Lung microvascular endothelial cell (primary cell): ENCODE data around the gene ZNF516. TPM values are rescaled to one million over a fixed set of nuclear protein-coding genes. Genes with fewer than 3 reads are reported as not detected.

ENCODE experiments used
- DNase-seq, 2 donors: peaks; one replicate each; pipeline versions ENCODE4 v3.0.0 to v3.0.0-alpha.2; 2010; ENCODE audit warnings: low read depth in 2 of 2
- total RNA-seq: library from RNA; depleted of rRNA; stranded (reverse); fragments of >200 nt; gene quantifications from 2 replicates; pipeline ENCODE4 v1.2.1, GENCODE V29; 2014

Gene ZNF516
- total RNA-seq, 1 donor from 2014 or later = 12.7 TPM

DNA sequence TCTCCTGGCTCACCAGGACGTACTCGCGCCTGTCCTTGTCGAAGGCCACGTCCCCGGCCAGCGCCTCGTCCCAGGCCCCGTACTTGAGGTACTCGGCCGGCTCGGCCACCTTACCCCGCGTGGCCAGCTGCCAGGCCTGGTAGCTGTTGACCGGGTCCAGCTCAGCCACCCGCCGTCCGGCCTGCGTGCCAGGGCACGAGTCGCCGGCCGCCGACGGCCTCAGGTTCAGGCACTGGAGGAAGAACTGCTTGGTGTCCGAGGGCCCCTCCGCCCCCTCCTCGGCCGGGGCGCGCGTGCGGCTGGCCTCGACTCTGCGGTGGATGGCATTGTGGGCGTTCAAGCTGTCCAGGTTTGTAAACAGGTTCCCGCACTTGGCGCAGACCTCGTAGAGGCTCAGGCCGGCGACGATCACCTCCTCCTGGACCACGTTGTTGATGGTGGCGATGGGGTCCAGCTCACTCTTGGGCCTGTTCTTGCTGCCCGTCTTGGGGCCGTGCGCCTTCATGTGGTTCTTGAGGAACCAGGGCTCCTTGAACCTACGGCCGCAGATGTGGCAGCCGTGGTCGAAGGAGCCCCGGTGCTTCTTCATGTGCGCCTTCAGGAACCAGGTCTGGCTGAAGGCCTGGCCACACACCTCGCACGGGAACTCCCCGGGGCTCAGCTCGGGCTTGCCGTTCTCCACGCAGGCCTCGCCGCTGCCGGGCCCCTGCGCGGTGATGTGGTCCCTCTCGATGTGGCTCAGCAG lies 53.2 kb downstream of the ZNF516 start:
- no peak for DNase-seq

GRCh38 chr18:76441002-76441667 lies 53.9 kb downstream of the ZNF516 start:
- no peak for DNase-seq

DNA sequence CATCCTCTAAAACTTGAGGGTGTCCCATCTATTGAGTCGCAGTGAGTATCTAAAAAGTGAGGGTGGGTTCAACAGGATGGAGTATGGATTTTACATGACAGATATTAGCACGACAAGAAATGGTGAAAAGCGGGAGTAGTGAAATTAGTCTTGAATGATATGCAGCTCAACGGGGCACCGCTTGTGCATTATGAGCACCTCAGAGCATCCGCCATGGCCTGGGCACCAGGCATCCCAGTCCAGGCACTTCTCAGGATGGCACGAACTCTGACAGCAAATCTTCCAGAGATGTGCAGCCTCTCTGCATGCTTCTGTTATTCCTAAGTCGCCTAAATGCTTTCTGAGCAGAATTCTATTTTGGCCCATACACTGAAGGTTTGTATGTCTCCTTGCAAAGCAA lies 57.1 kb downstream of the ZNF516 start:
- DNase-seq = no peak

GRCh38 chr18:76437011-76437410 lies 58.0 kb downstream of the ZNF516 start:
- no peak for DNase-seq

GRCh38 chr18:76436342-76436741 lies 58.7 kb downstream of the ZNF516 start:
- no peak for DNase-seq

DNA sequence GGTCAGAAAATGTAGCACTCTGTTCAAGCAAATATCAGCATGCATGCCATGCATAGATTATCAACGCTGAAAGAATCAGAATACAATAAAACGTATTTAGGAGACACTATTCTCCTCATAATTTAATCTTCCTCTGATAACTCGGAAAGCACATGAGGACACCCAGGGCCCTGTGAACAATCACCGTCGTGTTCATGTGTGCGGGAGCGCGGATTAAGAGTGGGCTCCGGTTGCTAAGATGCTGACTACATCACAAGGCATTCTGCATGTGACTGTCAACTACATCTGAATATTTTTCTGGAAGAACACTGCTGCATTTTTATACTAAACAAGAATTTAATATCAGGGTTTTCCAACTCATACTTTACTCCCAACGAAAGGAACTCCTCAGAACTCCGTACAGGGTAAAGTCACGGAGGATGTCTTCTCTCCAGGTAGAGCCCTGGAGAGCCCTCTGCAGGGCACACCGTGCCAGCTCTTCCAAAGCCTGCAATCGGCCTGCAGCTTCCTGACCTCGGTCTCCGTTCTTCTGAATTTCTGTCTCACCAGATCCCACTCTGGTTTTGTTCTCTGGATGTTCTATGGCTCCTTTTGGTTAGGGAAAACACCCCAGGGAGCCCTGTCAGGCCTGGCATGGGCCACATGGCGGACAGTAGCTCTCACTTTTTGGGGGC lies 59.6 kb downstream of the ZNF516 start:
- DNase-seq = no peak

GRCh38 chr18:76434452-76434851 lies 60.6 kb downstream of the ZNF516 start:
- DNase-seq = peak in 1 of 2 donors; percentile 31

- no peak for DNase-seq
Measured at GRCh38 chr18:76433788-76434187, 61.3 kb downstream of the ZNF516 start.

DNA sequence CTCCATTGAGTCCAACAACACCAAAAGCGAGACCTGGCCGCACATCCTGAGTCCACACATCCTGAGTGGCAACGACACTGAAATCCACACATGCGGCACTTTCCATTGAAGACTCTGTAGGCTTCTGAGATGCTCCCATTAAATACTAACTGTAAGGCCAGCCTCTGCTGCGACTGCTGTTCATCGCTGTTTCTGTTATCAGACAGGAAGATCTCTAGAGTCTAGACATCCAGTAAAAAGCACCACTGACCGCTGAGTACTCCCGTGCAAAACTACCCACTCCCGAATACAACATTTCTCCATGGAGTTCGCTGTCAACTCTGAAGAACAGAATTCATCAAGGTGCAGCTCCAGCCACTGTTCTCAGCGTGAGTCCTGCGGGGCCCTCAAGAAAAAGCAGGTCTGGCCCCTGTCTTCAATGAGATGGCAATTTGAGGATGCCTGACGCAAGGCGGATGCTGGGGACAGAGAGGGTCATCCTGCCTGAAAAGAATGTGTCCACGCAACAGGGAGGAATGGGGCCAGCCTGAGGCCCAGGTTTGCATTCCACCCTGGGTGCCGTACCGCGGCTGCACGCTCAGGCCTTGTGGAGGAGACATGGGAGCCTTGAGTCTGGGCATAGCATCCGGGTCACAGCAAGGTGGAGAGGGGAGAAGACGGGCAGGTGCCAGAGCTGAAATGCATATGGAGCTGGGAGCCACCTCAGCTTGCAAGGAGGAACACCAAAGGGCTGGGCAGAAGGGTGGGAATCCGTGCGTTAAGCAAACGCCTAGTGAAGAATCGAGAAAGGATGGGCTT lies 61.9 kb downstream of the ZNF516 start:
- DNase-seq = no peak

- DNase-seq = no peak
Measured at GRCh38 chr18:76432274-76432755, 62.7 kb downstream of the ZNF516 start.

GRCh38 chr18:76431437-76432273 lies 63.4 kb downstream of the ZNF516 start:
- no peak for DNase-seq

- DNase-seq = no peak
Measured at GRCh38 chr18:76430636-76431035, 64.4 kb downstream of the ZNF516 start.

GRCh38 chr18:76429262-76430126 lies 65.5 kb downstream of the ZNF516 start:
- no peak for DNase-seq

DNA sequence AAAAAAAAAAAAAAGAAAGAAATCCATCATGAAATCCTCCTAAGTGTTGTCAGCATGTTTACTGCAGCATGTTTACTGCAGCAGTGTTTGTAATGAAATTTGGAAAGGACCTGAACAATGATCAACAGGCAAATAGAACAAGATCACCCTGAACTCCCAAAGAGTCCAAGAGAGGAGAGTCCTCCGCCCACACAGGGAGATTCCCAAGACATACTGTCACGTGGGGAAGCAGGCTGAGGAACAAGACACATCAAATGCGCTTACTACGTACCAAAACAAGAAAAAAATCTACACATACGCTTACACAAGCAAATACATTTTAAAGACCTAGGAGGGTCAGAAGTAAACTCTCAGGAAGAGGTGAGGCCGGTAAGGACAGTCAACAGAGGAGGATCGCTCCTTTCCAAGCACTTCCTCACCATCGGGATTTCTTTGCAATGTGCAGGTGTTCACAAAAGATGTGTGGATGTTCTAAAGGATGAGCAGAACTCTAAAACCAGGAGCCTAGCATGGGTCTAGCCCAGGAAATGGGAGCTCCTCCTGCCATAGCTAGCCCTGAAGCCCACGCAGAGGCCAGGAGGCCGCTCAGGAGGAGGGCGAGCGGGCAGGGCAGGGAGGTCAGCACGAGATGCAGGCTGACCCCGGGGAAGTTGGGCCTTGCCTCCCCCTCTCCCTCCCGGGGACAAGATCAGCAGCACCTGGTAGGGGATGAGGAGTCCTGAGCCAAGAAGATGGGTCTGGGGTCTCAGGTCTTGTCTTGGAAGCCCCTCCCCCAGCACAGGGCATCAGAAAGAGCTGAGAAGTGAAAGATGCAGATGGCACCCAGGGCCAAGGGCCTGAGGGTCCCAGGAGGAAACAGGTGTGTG lies 66.4 kb downstream of the ZNF516 start:
- no peak for DNase-seq

DNA sequence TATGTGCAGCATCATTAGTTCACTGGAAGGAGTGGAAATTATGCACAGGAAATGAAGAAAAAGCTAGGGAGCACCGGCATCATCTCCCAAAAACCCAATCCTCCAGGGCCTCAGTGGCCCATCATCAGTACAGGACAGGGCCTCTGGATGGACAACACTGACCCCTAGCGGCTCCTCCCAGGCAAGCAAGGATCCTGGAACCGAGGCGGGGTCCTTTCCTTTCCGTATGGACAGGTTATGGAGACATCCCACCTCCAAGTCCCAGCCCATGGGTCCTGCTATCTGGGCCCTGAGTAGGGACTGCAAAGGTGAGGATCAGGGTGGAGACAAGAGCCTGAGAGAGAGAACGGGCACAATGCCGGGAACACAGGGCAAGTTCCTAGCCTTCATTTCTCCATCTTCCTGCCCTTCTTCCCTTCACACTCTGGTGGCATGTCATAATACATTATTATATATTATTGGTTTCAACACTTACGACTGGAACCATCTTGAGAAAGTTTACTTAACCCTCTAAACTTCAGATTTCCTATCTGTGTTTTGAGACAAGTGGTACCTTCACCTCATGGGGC lies 68.2 kb downstream of the ZNF516 start:
- peak in 1 of 2 donors; percentile 23 for DNase-seq

GRCh38 chr18:76425146-76426131 lies 69.6 kb downstream of the ZNF516 start:
- no peak for DNase-seq

DNA sequence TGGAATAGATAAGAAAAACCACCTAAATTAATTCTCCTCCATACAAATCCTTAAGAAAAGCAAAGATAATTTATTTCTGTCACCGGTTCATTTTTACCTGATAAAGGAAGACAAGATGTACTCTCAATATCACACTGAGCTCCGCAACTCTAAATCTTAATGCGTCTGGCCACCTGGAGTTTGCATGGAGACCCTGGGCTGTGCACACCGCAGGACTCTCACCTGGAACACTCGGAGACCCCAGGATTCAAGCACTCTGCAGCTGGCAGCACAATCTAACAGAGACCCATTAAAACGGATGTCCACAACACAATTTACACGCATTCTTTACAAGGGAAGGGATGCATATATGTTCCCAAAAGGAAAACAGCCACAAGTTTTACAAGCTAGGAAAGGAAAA lies 72.2 kb downstream of the ZNF516 start:
- DNase-seq = no peak
